ENCODE results near the gene GALNT15. TPM values are rescaled to one million over a fixed set of nuclear protein-coding genes. Genes with fewer than 3 reads are reported as not detected.

GALNT15 gene
- total and polyA plus RNA-seq, 2 experiments from 2014 or later, result 0.18 to 0.97 TPM

DNA sequence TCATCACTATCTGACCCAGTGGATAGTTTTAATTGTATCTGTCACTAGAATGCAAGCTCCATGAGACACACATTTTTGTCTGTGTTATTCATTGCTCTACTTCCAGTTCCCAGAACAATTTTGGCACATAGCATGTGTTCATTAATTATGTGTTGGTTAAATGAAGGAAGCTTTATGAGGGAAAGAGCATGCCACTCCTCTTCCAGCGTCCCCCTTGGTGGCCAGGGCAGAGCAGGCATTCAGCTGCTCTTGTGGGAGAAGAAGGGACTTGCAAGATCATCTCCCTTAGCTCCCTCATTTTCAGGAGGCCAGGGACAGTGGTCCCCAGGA is 489 bp upstream of the GALNT15 start:
- Histone ChIP-seq H3K4me1 (ENCODE audit: low read depth) (peaks cover 4% of the 10 kb centered on the region), H3K27me3 (no peaks in the 10 kb centered on the region), H3K4me3 (no peak overlapping the region), H3K27ac (no peak overlapping the region), H3K36me3 (no peaks in the 10 kb centered on the region), H3K9me3 (ENCODE audit: low read depth) (no peaks in the 10 kb centered on the region)
- no peak for DNase-seq (ENCODE audit: low read depth in 1 of 2, low spot score in 1 of 2)
- TF ChIP-seq, protein P1, sequence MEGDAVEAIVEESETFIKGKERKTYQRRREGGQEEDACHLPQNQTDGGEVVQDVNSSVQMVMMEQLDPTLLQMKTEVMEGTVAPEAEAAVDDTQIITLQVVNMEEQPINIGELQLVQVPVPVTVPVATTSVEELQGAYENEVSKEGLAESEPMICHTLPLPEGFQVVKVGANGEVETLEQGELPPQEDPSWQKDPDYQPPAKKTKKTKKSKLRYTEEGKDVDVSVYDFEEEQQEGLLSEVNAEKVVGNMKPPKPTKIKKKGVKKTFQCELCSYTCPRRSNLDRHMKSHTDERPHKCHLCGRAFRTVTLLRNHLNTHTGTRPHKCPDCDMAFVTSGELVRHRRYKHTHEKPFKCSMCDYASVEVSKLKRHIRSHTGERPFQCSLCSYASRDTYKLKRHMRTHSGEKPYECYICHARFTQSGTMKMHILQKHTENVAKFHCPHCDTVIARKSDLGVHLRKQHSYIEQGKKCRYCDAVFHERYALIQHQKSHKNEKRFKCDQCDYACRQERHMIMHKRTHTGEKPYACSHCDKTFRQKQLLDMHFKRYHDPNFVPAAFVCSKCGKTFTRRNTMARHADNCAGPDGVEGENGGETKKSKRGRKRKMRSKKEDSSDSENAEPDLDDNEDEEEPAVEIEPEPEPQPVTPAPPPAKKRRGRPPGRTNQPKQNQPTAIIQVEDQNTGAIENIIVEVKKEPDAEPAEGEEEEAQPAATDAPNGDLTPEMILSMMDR (IDR thresholded peaks at IDR 0.05; ENCODE audit: low read depth, low read length), result no peak

DNA sequence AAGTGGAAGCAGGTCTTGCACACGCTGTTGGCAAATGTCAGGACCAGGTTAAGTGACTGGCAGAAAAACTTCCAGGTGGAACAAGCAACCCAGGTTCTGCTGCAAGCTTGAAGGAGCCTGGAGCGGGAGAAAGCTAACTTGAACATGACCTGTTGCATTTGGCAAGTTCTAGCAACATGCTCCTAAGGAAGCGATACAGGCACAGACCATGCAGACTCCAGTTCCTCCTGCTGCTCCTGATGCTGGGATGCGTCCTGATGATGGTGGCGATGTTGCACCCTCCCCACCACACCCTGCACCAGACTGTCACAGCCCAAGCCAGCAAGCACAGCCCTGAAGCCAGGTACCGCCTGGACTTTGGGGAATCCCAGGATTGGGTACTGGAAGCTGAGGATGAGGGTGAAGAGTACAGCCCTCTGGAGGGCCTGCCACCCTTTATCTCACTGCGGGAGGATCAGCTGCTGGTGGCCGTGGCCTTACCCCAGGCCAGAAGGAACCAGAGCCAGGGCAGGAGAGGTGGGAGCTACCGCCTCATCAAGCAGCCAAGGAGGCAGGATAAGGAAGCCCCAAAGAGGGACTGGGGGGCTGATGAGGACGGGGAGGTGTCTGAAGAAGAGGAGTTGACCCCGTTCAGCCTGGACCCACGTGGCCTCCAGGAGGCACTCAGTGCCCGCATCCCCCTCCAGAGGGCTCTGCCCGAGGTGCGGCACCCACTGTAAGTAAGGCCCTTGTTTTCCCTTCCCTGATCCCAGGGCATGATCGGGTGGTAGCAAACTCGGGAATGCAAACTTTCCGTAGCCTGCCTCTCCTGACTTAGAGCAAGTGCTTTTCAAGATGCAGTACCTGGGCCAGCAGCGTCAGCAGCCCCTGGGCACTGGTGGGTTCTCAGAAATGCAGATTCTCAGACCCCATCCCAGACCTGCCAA is 759 bp downstream of the GALNT15 start:
- TF ChIP-seq, protein P1 (IDR thresholded peaks at IDR 0.05; ENCODE audit: low read depth, low read length), result no peak
- H3K36me3 ChIP-seq, result no peaks in the 10 kb centered on the region
- H3K27ac ChIP-seq, result no peak overlapping the region
- DNase-seq (ENCODE audit: low read depth in 1 of 2, low spot score in 1 of 2), result peak in 1 of 2 donors; percentile 21
- peaks cover 4% of the 10 kb centered on the region for H3K4me1 ChIP-seq (ENCODE audit: low read depth)
- H3K9me3 ChIP-seq (ENCODE audit: low read depth), result no peaks in the 10 kb centered on the region
- H3K4me3 ChIP-seq, result no peak overlapping the region
- H3K27me3 ChIP-seq, result no peaks in the 10 kb centered on the region

DNA sequence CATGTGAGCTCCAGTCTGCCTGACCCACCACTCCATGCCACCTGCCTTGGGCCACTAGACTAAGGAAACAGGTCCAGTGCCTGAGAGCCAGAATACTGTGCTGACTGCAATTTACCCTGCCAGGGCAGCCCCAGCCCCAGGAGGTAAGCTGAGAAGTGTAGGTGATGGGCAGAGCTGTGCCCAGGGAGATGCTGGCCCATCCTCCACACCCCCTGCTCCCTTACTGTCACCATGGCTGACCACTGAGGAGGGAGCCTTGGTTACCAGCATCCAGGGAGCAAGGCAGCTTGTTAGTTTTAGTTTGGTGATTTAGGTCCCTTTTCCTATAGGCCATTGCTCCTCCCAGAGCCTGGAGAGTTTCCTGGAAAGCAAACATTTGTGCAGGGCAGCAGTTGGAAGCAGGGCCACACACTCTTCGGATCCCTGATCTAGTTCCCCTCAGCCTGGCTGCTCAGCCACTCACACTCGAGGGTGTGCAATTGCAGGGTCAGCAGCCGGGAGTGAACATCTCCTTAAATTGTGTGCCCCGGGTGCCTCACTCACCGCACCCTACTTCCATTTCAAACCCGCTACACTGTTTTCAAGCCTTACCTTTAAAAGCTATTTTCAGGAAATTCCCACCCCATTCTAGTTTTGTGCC is 2.0 kb downstream of the GALNT15 start:
- H3K27ac ChIP-seq, result no peak overlapping the region
- H3K9me3 ChIP-seq (ENCODE audit: low read depth), result no peaks in the 10 kb centered on the region
- peak in 1 of 2 donors; percentile 21 for DNase-seq (ENCODE audit: low read depth in 1 of 2, low spot score in 1 of 2)
- TF ChIP-seq, protein P1 (IDR thresholded peaks at IDR 0.05; ENCODE audit: low read depth, low read length), result no peak
- H3K4me3 ChIP-seq, result no peak overlapping the region
- no peaks in the 10 kb centered on the region for H3K27me3 ChIP-seq
- H3K4me1 ChIP-seq (ENCODE audit: low read depth), result peaks cover 4% of the 10 kb centered on the region
- H3K36me3 ChIP-seq, result no peaks in the 10 kb centered on the region

DNA sequence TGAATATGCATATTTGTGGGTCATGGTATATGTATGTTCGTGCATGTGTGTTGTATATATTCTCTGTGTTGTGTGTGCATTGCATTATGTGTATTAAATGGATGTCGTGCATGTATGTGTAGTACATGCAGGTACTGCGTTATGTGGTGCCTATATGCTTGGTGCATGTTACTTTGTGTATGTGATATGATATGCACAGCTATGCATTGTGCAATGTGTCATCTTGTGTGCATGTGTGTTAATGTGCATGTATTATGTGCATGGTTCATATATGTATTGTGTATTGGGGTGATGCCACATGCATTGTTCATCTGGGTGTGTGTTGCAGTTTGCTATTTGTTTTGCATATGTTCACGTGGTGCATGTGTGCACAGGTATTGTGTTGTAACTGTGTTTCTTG is 2.9 kb downstream of the GALNT15 start:
- Histone ChIP-seq H3K4me3 (no peak overlapping the region), H3K27me3 (no peaks in the 10 kb centered on the region), H3K4me1 (ENCODE audit: low read depth) (peaks cover 4% of the 10 kb centered on the region), H3K36me3 (no peaks in the 10 kb centered on the region), H3K27ac (no peak overlapping the region), H3K9me3 (ENCODE audit: low read depth) (no peaks in the 10 kb centered on the region)
- TF ChIP-seq, protein P1 (IDR thresholded peaks at IDR 0.05; ENCODE audit: low read depth, low read length), result no peak
- DNase-seq (ENCODE audit: low read depth in 1 of 2, low spot score in 1 of 2), result no peak

DNA sequence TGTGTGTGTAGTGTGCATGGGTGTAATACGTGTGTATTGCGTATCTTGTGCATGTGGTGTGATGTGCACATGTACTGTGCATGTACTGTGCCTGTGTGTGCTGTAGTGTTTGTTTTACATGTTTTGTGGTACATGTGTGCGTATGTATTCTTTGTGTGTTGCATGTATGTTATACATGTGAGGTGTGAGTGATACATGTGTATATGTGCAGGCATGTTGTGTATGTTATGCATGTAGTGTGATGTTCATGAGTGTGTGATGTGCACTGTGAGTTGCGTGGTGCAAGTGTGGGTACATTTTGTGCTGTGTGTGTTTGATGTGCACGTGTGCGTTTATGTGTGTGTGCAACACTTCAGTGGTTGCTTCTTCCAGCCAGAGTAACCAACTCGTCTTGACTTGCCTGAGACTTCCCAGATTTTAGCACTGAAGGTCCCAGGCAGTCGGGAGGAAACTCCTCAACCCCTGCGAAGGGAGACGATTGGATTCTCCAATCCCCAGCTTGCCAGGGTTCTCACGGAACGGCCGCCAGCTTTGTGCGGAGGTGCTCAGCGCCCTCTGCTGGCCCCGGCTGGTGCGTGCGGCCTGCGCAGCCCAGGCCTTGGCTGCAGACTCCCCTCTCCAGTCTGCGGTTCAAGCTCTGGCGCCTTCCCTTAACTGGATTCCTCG is 3.6 kb downstream of the GALNT15 start:
- peaks cover 4% of the 10 kb centered on the region for H3K4me1 ChIP-seq (ENCODE audit: low read depth)
- TF ChIP-seq, protein P1 (IDR thresholded peaks at IDR 0.05; ENCODE audit: low read depth, low read length), result peak; percentile 97
- H3K4me3 ChIP-seq, result no peak overlapping the region

More for the DNA sequence above, 3.6 kb downstream of the GALNT15 start:
- H3K27me3 ChIP-seq, result no peaks in the 10 kb centered on the region
- no peak overlapping the region for H3K27ac ChIP-seq
- DNase-seq (ENCODE audit: low read depth in 1 of 2, low spot score in 1 of 2), result peak; percentile 86 to 93
- no peaks in the 10 kb centered on the region for H3K9me3 ChIP-seq (ENCODE audit: low read depth)
- H3K36me3 ChIP-seq, result no peaks in the 10 kb centered on the region

Data from cardiac muscle cell (in vitro differentiated cells and primary cell).